HG03520 (cell line): ENCODE results near the gene ZG16B.

Source experiments
- ATAC-seq: cut with Tn5 transposase; IDR thresholded peaks from one replicate; pipeline ENCODE4 v1.9.1; 2021; ENCODE audit warnings: mild to moderate bottlenecking, moderate library complexity; ENCODE audit not compliant: unreplicated experiment

ZG16B gene

DNA sequence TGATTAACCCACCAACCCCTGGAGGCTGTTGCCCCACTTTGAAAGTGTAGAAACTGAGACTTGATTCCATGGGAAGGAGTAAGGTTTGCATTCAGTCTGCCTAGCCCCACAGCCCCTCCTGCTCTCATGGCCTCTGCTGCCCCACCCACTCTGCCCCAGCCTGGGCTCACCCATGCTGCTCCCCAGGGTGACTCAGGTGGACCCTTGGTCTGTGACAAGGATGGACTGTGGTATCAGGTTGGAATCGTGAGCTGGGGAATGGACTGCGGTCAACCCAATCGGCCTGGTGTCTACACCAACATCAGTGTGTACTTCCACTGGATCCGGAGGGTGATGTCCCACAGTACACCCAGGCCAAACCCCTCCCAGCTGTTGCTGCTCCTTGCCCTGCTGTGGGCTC lies 25.4 kb upstream of the ZG16B start:
- no peak for ATAC-seq

DNA sequence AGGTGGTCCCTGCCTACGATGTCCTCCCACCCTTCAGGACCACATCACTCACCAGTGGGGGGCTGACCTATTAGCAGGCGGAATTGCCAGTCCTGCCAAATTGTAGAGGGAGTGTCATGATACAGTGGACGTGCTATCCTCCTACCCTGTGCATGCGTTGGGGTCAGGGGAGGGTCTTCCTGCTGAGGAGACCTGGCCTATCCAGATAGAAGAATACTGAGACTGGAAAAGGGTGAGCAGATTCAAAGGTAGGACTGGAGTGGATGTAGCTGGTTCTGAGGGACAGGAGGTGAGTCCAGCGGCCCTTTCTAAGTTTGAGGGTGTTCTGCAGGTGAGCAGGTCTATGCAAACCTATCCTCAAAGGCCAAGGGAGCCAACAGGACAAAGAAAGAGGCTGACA lies 23.8 kb upstream of the ZG16B start:
- no peak for ATAC-seq

DNA sequence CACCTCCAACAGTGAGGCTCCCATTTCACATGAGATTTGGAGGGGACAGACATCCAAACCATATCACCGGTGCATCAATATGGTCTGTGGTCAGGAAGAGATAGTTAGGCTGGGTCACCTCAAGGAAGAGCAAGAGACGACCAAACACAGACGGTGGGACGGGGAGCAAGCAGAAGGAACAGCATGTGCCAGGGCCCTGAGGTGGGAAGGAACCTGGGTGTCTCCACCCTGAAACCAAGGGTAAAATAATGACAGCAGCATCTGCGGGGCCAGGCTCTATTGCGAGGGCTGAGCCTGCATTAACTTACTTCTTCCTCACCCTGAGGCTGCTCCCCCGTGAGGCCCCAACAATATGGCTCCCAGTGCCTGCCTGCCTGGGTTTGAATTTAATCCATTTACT lies 21.9 kb upstream of the ZG16B start:
- no peak for ATAC-seq

DNA sequence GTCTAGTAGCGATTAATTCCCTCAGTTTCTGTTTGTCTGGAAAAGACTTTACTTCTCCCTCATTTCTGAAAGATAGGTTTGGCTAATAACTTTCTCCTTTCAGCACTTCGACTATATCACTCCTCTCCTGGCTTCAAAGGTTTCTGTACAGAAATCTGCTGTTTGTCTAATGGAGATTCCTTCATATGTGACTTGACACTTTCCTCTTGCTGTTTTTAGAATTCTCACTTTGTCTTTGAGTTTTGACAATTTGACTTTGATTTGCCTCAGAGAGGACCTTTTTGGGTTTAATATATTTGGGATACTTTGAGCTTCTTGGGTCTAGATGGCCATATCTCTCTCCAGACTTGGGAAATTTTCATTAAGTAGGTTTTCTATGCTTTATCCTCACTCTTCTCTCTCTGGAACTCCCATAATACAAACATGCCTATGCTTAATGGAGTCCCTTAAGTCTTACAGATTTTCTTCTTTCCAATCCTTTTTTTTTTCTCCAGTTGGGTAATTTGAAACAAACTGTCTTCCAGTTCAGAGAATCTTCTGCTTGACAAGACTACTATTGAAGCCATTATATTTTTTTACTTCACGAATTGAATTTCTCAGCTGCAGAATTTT lies 20.8 kb upstream of the ZG16B start:
- ATAC-seq = no peak

DNA sequence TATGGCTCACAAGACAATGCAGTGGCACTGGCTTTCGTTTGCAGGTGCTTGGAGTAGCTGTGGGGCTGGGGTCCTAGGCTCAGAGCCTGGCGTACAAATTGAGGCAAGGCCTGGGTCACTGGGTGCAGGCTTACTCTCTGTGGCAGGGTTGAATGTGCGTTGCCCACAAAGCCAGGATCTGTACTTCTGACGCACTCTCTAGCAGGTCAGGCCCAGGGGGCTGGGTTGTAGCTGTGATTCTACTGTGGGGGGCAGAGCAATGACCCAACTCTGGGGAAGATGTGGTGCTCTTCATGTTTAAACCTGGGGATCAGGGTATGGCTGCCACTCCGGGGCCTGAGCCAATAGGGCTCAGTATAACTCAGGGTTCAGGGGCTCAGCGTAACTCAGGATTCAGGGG lies 19.5 kb upstream of the ZG16B start:
- no peak for ATAC-seq

DNA sequence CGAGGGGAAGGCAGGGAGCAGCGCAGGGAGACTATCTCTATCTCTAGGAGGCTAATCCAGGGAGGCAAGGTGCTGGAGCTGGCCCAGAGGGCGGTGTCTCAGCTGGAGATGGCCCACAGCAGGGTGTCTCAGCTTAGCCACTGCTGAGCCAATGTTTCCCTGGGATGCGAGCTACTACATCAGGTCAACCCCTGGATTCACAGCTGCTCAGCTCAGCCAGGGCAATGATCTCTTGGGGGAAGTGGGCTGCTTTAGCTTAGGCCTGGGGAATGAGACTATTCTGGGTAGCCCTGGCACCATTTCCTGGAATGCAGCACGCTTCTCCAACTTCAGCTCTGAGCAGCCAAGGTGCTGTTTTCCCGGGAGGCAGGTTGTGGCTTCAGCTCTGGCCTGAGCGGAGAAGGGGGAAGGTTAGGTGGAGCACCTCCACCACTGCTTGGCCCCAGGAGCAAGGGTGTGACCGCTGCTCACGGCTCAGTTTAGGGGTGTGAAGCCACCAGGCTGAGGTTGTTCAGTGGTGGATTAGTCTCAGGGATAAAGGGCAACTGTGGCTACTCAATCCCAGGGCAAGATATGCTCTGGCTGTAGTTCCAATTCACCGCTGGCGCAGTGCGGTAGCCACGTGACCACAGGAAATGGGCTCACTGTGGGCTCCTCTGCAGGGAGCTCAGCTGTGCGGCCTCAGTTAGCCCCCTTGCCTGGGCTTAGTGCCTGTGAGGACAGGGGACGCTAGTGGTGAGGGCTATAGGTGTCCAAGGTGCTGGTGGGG lies 18.2 kb upstream of the ZG16B start:
- no peak for ATAC-seq

DNA sequence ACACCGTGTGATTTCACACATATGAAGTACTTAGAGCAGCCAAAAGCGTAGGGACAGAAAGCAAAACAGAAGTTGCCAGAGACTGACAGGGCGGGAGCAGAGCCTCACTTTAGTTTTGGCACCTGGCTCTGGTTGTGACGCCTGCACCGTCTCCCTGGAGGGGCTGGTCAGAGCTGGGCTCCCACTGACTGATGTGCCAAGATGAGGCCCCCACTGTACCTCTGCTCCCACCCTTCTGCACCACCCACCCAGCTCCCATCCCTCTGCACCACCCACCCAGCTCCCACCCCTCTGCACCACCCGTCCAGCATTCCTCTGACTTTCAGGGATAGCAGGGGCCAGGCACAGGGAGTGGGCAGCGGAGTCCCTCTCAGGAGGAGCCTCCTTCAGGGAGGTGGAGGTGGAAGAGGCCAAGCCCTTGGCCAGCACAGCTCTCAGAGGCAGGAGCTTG lies 16.3 kb upstream of the ZG16B start:
- no peak for ATAC-seq

DNA sequence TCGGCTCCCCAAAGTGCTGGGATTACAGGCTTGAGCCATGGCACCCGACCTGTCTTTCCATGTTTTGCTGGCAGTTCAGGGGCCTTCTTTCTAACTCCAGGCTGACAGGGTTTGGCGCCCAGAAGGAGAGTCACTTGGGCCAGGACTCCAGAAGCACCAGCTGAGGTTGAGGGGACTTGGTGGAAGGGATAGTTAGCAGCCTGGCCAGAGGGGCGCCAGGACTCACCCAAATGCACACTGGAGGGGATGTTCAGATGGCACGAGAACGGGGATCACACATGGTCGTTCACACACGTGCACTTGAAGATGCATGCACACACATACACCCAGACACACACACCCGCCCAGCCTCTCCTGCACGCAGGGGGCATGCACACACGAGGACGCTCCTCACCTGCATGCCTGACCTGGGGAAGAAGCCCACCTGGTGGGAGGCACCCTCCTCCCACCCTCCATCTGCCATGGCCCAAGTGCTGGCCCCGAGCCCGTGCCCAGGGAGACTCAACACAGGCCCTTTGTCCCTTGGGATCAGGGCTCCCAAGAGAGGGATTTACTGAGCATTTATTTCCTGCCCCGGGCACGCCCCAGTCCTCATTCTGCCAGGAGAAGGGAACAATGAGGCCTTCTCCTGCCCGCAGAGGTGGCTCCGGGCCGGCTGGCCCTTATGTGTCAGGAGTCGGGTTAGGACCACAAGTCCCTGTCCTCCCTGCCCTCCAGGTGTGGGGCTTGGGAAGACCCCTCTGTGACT lies 15.4 kb upstream of the ZG16B start:
- no peak for ATAC-seq

DNA sequence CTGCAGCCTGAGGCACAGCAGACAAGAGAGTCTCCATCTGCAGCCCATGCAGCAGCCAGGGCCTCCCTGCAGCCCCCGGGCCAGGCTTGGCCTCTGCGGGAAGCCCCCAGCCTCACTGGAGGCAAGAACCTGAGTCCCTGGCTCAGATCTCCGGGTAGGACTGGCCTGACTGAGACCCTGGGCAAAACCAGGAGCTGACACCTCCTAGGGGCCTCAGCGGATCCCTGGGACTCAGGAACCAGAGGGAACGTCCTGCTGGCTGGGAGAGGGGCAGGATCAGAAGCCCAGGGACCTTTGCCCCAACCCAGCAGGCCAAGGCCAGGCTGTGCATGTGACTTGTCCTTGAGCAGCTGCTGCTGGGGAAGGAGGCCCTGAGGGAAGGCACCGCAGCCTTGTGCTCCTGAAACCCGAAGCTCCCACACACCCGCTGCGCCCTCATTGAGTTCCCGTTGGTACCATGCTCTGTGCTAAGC lies 14.8 kb upstream of the ZG16B start:
- ATAC-seq = no peak

DNA sequence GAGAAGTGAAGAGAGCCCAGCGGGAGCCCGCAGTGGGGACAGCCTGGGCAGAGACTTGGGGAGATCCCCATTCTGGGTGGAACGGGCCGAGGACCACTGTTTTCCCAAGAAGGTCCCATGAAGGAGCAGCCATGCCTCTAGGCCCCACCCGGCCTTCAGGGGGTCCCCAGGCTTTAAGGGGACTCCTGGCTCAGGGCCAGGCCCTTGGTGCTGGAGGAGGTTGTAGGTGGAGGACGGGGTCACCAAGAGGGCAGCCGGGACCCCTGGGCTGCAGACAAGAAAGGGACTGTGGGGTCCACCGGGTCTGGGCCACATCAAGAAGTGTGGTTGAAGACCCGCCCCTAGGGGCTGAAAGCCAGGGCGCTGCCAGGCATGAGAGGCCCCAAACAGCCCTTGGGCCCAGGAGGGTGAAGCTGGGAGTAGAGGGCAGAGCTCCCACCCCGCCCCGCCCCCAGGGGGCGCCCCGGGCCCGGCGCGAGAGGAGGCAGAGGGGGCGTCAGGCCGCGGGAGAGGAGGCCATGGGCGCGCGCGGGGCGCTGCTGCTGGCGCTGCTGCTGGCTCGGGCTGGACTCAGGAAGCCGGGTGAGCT lies 13.3 kb upstream of the ZG16B start, which contains the start of gene PRSS21:
TSS of gene PRSS21 (plus strand) at position 487 of the 589 bp plus-strand sequence. CDS start at position 519, 32 bp downstream.
- no peak for ATAC-seq

DNA sequence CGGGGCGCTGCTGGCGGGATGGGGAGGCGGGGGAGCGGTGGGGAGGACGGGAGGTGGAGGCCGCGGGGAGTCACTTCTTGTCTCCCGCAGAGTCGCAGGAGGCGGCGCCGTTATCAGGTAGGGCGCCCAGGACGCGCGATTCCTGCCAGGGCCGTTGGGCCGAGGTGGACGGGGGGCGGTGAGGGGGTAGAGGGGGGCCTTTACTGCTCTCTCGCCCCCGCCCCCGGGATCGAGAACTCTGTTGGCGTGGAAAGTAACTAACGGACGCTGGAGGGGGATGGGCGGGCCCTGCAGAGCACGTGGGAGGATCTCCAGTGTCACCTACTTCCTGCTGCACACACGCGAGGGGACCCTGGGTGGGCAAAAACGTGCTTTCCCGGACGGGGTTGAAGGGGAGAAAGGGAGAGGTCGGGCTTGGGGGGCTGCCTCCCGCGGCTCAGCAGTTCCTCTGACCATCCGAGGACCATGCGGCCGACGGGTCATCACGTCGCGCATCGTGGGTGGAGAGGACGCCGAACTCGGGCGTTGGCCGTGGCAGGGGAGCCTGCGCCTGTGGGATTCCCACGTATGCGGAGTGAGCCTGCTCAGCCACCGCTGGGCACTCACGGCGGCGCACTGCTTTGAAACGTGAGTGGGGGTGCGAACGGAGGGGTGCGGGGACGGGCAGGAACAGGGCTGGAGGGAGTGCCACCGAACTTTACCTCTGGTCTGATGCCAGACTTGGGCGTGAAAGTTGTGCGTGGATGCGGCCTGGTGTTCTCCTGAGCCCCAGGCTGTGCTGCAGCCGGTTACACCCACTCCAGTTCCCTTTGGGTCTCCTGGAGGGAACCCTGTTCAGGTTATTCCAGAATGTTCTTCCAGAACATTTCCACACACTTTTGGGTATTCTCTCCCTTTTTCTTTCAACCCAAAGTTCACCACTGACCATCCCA lies 12.5 kb upstream of the ZG16B start:
- ATAC-seq = no peak

DNA sequence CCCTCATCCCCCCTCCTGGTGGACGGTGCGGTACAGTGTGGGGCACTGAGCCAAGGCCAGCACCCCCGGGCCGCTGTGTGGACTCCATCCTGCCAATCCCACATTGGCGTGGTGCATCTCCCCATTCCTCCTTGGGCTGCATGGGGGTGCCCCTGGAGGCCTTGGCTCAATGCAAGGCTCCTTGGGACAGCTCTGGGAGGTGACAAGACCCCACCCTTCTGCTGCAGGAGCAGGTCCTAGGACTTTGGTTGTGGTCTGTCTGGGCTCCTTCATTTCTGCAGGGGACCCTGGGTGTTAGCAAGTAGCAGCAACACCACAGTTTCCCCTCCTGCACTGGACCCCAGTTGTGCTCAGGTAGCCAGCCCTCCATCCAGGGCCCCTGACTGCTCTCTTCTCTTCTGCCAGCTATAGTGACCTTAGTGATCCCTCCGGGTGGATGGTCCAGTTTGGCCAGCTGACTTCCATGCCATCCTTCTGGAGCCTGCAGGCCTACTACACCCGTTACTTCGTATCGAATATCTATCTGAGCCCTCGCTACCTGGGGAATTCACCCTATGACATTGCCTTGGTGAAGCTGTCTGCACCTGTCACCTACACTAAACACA lies 11.7 kb upstream of the ZG16B start:
- no peak for ATAC-seq

DNA sequence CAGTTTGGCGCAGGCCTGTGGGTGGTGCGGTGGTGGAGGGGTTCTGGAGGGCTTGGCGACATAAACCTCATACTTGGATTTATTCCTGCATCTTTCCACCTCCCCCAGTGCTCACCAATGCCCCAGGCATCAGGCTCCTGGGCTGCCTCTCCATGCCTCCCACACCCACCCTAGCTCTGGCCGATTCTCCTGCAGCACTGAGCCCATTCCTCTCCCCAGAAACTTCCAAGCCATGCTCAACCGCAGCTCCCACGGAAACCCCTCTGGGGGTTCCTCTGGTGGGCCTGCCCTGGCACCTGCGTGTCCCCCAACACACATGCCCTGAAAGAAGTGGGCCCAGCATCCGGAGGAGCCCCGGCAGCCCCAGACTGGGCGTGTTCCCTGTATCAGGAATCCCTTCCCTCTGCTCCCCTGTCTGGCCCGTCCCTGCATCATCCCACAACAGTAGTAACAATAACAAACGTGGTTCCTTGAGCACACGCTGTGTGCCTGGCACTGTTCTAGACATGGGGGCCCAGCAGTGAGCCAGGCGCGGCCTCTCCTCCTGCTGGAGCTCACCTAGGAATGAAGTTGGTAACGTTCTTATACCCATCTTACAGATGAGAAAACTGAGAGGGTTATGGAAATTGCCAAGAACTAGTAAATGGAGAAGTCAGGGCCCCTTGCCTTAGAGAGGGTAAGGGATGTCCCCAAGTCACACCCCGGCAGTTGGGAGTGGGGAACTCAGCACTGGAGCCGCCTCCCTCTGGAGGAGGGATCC lies 10.7 kb upstream of the ZG16B start:
- ATAC-seq = no peak

DNA sequence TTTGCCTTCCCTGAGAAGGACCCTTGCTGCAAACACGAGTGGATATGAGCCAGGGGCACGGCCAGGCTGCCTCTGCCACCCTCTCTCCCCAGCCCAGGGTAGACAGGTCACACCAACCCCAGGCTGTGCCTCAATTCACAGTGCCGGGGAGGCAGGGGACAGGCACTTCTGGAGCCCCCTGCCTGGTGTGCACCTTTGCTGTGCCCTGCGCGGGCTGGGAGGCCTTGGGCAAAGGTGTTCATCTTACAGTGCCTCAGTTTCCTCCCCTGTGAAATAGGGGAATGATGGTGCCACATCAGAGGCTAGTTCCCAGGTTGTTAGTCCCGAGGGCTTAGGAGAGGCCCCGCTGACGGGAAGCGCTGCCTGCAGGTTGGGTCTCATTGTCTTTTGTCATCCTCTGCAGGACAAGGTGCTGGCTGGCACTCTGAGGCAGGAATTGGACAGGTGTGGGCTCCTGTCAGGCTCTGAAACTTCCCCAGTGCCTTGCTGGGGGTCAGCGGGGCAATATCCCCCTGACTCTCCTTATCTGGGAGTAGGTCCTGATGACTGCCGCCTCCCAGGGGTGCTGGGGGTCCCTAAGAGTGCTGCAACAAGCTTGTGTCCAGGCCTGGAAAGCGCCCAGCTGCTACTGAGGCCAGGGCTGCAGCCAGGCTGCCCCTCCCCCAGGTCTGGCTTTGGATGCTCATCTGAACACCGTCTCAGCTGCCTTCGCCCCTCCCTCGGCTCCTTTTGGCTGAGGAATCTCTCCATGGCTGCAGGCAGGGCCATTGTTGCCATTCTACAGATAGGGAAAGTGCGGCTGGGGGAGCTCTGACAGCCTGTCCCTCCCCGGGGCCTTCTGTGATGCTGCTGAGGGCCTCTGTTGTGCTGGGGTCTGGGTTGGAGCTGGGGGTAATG lies 9.9 kb upstream of the ZG16B start:
- no peak for ATAC-seq

DNA sequence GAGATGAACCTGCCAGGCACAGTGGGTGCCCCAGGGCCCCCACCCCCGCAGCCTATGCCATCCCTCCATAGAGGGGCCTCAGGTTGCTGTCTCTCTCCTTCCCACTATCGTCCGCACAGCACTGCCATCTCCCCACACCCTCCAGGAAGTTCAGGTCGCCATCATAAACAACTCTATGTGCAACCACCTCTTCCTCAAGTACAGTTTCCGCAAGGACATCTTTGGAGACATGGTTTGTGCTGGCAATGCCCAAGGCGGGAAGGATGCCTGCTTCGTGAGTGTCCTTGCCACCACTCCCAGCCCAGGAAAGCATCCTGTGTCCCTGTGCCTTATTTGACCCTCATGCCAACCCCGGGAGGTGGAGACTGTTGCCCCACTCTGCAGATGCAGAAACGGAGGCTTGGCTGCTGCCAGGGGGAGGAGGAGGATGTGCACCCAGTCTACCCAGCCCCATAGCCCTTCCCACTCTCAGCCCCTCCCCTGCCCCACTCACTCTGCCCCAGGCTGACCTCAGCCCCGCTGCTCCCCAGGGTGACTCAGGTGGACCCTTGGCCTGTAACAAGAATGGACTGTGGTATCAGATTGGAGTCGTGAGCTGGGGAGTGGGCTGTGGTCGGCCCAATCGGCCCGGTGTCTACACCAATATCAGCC lies 9.1 kb upstream of the ZG16B start:
- ATAC-seq = no peak

DNA sequence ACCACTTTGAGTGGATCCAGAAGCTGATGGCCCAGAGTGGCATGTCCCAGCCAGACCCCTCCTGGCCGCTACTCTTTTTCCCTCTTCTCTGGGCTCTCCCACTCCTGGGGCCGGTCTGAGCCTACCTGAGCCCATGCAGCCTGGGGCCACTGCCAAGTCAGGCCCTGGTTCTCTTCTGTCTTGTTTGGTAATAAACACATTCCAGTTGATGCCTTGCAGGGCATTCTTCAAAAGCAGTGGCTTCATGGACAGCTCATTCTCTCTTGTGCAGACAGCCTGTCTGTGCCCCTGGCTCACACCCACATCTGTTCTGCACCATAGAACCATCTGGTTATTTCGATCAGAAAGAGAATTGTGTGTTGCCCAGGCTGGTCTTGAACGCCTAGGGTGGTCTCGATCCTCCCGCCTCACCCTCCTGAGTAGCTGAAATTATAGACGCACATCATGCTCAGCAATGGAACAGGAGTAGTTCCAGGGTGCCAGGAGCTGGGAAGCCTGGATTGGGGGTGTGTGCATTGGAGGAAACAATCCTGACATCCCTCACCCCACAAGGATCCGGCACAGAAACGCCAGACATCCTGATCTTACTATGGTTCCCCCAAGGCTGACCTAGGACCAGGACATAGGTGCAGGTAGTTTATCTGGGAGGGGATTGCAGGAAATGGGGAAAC lies 8.5 kb upstream of the ZG16B start:
- ATAC-seq = no peak

DNA sequence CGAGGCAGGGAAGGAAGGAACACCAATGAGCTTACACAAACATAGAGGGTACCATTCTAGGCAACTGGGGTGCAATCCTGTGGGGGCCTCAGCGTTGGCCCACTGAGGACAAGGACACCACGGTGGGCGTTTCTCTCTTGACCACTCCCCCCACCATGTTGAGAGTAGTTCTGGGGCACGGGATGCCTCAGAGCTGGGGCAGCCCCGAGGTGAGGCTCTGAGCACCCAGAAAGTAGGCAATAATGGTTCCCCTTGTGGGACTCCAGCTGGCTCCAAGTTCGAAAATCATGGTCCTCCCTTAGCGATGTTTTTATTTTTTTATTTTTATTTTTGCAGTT lies 8.0 kb upstream of the ZG16B start:
- no peak for ATAC-seq
